WI38 (cell line): ENCODE measurements around the gene ANKRD28.
A peak's percentile ranks its signal among the peaks of the same experiment; 100 is the strongest.

Experiments
- H3K4me3 ChIP-seq: 2 replicates; pipeline ENCODE4 v1.5.1; 2011; ENCODE audit warnings: low read depth, mild to moderate bottlenecking, control low read depth, low read length
- TF ChIP-seq, protein P1 (sequence below): IDR thresholded peaks from 2 replicates; pipeline ENCODE4 v1.5.1; 2012; ENCODE audit warnings: low read depth, mild to moderate bottlenecking, control low read depth, low read length

The ANKRD28 gene

DNA sequence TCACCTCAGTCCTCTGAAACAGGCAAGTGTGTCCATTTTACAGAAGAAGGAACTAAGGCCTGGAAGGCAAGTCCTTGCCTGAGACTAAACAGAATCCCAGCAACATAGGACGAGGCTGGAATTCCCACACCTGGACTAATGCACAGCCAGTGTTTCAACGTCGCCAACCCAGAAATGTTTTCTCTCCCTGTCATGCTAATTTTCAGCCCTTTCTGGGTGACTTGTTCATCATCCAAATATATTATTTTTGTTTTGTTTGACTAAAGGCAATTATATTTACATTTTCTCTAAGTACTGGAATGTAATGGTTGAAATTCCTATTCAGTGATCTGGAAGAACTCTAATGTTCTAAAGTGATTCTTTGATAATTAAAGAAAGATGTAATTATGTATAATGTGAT lies 144.5 kb downstream of the ANKRD28 start:
- TF ChIP-seq, protein P1, sequence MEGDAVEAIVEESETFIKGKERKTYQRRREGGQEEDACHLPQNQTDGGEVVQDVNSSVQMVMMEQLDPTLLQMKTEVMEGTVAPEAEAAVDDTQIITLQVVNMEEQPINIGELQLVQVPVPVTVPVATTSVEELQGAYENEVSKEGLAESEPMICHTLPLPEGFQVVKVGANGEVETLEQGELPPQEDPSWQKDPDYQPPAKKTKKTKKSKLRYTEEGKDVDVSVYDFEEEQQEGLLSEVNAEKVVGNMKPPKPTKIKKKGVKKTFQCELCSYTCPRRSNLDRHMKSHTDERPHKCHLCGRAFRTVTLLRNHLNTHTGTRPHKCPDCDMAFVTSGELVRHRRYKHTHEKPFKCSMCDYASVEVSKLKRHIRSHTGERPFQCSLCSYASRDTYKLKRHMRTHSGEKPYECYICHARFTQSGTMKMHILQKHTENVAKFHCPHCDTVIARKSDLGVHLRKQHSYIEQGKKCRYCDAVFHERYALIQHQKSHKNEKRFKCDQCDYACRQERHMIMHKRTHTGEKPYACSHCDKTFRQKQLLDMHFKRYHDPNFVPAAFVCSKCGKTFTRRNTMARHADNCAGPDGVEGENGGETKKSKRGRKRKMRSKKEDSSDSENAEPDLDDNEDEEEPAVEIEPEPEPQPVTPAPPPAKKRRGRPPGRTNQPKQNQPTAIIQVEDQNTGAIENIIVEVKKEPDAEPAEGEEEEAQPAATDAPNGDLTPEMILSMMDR: no peak
- no peak overlapping the region for H3K4me3 ChIP-seq

- no peak overlapping the region for H3K4me3 ChIP-seq
- TF ChIP-seq, protein P1: no peak
Measured at GRCh38 chr3:15651396-15651795, 146.4 kb downstream of the ANKRD28 start.

GRCh38 chr3:15649858-15650257 lies 147.9 kb downstream of the ANKRD28 start:
- TF ChIP-seq, protein P1: no peak
- no peak overlapping the region for H3K4me3 ChIP-seq

GRCh38 chr3:15649341-15649740 lies 148.4 kb downstream of the ANKRD28 start:
- H3K4me3 ChIP-seq: no peak overlapping the region
- TF ChIP-seq, protein P1: no peak

DNA sequence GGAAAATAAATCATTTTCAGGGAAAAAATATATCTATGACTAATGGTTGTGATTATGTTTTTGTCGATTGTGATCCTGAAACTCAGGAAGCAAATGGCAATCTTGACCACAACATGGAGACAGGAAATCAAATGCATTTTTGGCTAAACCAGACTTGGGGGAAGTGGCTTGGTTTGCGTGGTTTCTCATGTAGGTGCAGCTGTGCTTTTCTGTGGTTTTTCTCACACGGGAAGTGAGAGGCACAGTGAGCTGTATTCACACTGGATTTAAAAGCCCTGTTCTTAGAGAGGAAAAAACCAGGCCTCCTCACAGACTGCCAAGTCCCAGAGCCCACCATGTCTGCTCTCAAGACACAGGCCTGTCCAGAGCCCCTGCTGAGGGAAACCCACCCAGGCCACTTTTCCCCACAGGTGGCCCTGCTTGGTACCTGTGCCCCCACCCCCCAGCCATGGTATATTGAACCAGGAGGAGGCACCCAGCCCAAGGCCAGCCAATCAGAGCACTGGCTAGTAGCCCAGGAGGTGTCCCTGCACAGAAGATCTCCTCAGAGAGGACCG lies 150.1 kb downstream of the ANKRD28 start:
- TF ChIP-seq, protein P1: no peak
- peak overlapping the region; percentile 47 for H3K4me3 ChIP-seq

DNA sequence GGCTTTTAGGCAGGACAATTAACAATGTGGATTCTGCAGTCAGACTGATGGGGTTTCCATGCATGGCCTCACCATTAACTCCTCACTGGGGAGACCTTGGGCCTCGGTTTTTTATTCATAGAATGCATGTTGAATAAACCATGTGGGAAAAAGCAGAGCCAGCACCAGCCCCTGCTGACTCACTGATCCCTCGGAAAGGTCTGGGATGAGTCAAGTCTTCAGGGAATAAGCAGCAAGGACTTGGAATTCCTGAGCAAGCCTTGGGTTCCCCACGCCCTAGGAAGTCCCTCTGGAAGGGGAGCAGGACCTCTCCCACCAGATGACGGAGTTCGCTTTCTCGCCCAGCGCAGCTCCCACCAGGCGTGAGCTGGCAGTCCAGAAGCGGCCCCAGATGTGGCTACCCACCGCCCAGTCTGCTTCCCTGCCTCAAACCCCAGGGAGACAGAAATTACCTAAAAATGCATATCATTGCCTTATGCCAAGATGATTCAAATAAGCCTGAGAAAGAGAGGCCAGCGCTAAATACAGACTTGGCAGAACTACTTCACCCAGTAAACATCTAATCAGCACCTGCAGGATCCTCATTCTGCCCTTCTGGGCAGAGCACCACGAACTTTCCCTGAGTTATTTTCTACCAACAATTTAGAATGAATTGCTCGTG lies 150.8 kb downstream of the ANKRD28 start:
- TF ChIP-seq, protein P1: no peak
- H3K4me3 ChIP-seq: peak overlapping the region; percentile 47

- TF ChIP-seq, protein P1: no peak
- H3K4me3 ChIP-seq: 0 out of 2 replicates have a peak overlapping the region, but pooled peaks have one; percentile 8
Measured at GRCh38 chr3:15645740-15646501, 151.9 kb downstream of the ANKRD28 start.
